Caco-2 (cell line): Measurements from ENCODE around the gene MAP1LC3A. TPM values are rescaled to one million over a fixed set of nuclear protein-coding genes. Genes with fewer than 3 reads are reported as not detected.

ENCODE experiments used
- BruUV-seq: library from RNA; stranded (reverse); fragments of 400-500 nt; replicated peaks from 2 replicates; lab custom pipeline; 2021; lab: Mats Ljungman, UMichigan
- CTCF ChIA-PET: fragments of 300-600 bp; sonication (Branson Sonifier 250); formaldehyde crosslinking; loops from one replicate; lab custom pipeline; 2022; ENCODE audit warnings: antibody characterized with exemption; lab: Charles Lee
- POLR2A ChIA-PET: fragments of 300-600 bp; sonication (Branson Sonifier 250); formaldehyde crosslinking; loops from one replicate; lab custom pipeline; 2022; ENCODE audit warnings: antibody characterized with exemption; lab: Charles Lee
- DNase-seq, 2 experiments: peaks; one replicate each; pipeline versions ENCODE4 v3.0.0 to v3.0.0-alpha.2; 2020 to 2022
- H3K27me3 ChIP-seq: replicated peaks from 2 replicates; pipeline ENCODE4 v1.6.0; 2011; ENCODE audit warnings: low read length; ENCODE audit not compliant: control insufficient read depth, insufficient read depth
- H3K36me3 ChIP-seq: 2 replicates; pipeline ENCODE4 v1.5.1; 2011; ENCODE audit warnings: low read length; ENCODE audit not compliant: control insufficient read depth, insufficient read depth
- H3K4me1 ChIP-seq: fragments of 250-450 bp; sonication (Bioruptor Pico); 2 replicates; pipeline ENCODE4 v1.5.1; 2020; ENCODE audit warnings: mild to moderate bottlenecking
- H3K4me3 ChIP-seq: 2 replicates; pipeline ENCODE4 v1.5.1; 2011; ENCODE audit warnings: low read depth, mild to moderate bottlenecking, control low read depth, low read length
- H3K9me3 ChIP-seq: fragments of 250-450 bp; sonication (Bioruptor Pico); 2 replicates; pipeline ENCODE4 v1.5.1; 2020; ENCODE audit warnings: mild to moderate bottlenecking, moderate library complexity
- H3K27ac Mint-ChIP-seq: one replicate; pipeline ENCODE4 v1.8.0; 2022; ENCODE audit warnings: mixed read lengths; ENCODE audit not compliant: unreplicated experiment
- H3K27me3 Mint-ChIP-seq: one replicate; pipeline ENCODE4 v1.8.0; 2022; ENCODE audit warnings: mixed read lengths; ENCODE audit not compliant: insufficient read depth, unreplicated experiment
- H3K36me3 Mint-ChIP-seq: one replicate; pipeline ENCODE4 v1.8.0; 2022; ENCODE audit warnings: mild to moderate bottlenecking, mixed read lengths; ENCODE audit not compliant: insufficient read depth, unreplicated experiment
- H3K4me1 Mint-ChIP-seq: one replicate; pipeline ENCODE4 v1.8.0; 2022; ENCODE audit warnings: low read depth, mixed read lengths; ENCODE audit not compliant: unreplicated experiment
- H3K4me3 Mint-ChIP-seq: one replicate; pipeline ENCODE4 v1.8.0; 2022; ENCODE audit warnings: mild to moderate bottlenecking, moderate library complexity, mixed read lengths; ENCODE audit not compliant: unreplicated experiment
- H3K9me3 Mint-ChIP-seq: one replicate; pipeline ENCODE4 v1.8.0; 2022; ENCODE audit warnings: mixed read lengths; ENCODE audit not compliant: unreplicated experiment
- CTCF ChIP-seq, 2 experiments: fragments of 200-600 bp in 1 of 2; IDR thresholded peaks; 1 replicate in 1 of 2; 2 replicates in 1 of 2; pipeline versions ENCODE4 v1.5.1 to v1.8.0; 2011 to 2022; ENCODE audit warnings: antibody characterized with exemption in 1 of 2, control low read depth in 1 of 2, inconsistent platforms in 1 of 2, low read depth in 1 of 2, low read length in 1 of 2, mild to moderate bottlenecking in 1 of 2, moderate library complexity in 1 of 2; ENCODE audit not compliant: insufficient read depth in 1 of 2, severe bottlenecking in 1 of 2, unreplicated experiment in 1 of 2
- intact Hi-C: fragments of 100-400 bp; cut with micrococcal nuclease; formaldehyde crosslinking; loops from one replicate; pipeline ENCODE4 v1.10.0; 2022; ENCODE audit not compliant: unreplicated experiment
- total RNA-seq: library from RNA; stranded (reverse); gene quantifications from 2 replicates; pipeline ENCODE4 v1.2.3, GENCODE V29; 2022

The MAP1LC3A gene
- total RNA-seq, 1 experiment from 2014 or later = 0.88 TPM

DNA sequence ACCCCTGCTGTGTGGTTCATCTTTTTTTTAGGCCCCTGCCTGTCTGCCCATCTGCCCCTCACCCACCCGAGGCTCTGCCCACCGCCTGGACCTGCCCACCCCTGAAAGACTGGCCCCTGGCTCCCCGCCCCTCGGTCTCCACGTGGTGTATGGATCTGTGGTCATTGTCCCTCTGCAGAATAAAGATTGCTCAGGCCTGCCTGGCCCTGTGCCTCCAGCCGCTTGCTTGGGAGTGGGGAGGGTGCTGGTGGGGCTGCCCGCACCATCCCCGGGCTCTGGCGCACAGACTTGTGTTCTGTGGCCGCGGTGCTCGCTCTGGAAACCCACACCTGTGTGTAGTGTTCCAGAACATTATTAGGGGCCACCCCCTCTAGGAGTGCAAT lies 1.6 kb downstream of the MAP1LC3A start:
- Histone ChIP-seq H3K36me3 (no peaks in the 10 kb centered on the region), H3K27me3 (no peaks in the 10 kb centered on the region), H3K9me3 (no peaks in the 10 kb centered on the region), H3K4me1 (no peaks in the 10 kb centered on the region), H3K4me3 (no peak overlapping the region)
- ChIA-PET CTCF (no interaction called here), POLR2A (no interaction called here)
- TF ChIP-seq CTCF (IDR thresholded peaks at IDR 0.05; ENCODE audit: insufficient read depth in 1 of 2, low read depth in 1 of 2, low read length in 1 of 2, severe bottlenecking in 1 of 2, unreplicated experiment in 1 of 2) = no peak
- peaks cover 5% of the 10 kb centered on the region for H3K36me3 Mint-ChIP-seq
- no peak overlapping the region for H3K4me3 Mint-ChIP-seq
- no peaks in the 10 kb centered on the region for H3K27me3 Mint-ChIP-seq
- no peaks in the 10 kb centered on the region for H3K9me3 Mint-ChIP-seq
- no peak overlapping the region for H3K27ac Mint-ChIP-seq
- no peak for DNase-seq
- no TSS peak for BruUV-seq
- intact Hi-C loops = no loop called here
- no peaks in the 10 kb centered on the region for H3K4me1 Mint-ChIP-seq

DNA sequence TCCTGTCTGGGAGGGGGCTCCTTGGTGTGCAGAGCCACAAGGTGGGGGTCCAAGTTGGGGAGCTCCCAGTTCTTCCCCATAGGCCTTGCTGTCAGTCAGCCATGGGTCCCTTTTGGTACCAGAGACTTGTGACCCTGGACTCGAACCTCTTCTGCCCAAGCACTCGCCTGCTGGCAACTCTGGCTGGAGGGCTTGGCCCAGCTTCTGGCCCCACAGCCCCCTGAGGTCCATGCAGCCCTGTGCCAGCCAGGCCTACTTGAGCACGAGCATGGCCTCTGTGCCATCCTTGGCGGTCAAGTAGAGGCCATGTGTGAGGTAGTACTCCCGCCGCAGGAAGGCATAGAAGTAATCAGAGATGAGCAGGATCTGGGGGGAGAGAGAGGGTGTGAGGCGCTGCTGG lies 2.1 kb downstream of the MAP1LC3A start:
- H3K9me3 Mint-ChIP-seq = no peaks in the 10 kb centered on the region
- Histone ChIP-seq H3K36me3 (no peaks in the 10 kb centered on the region), H3K4me3 (no peak overlapping the region), H3K9me3 (no peaks in the 10 kb centered on the region), H3K27me3 (no peaks in the 10 kb centered on the region), H3K4me1 (no peaks in the 10 kb centered on the region)
- no peaks in the 10 kb centered on the region for H3K27me3 Mint-ChIP-seq
- POLR2A ChIA-PET = no interaction called here
- intact Hi-C loops = no loop called here
- DNase-seq = no peak
- CTCF ChIA-PET = no interaction called here
- peaks cover 5% of the 10 kb centered on the region for H3K36me3 Mint-ChIP-seq
- no peak overlapping the region for H3K27ac Mint-ChIP-seq
- no TSS peak for BruUV-seq
- TF ChIP-seq CTCF (IDR thresholded peaks at IDR 0.05; ENCODE audit: insufficient read depth in 1 of 2, low read depth in 1 of 2, low read length in 1 of 2, severe bottlenecking in 1 of 2, unreplicated experiment in 1 of 2) = no peak
- no peak overlapping the region for H3K4me3 Mint-ChIP-seq
- H3K4me1 Mint-ChIP-seq = no peaks in the 10 kb centered on the region

DNA sequence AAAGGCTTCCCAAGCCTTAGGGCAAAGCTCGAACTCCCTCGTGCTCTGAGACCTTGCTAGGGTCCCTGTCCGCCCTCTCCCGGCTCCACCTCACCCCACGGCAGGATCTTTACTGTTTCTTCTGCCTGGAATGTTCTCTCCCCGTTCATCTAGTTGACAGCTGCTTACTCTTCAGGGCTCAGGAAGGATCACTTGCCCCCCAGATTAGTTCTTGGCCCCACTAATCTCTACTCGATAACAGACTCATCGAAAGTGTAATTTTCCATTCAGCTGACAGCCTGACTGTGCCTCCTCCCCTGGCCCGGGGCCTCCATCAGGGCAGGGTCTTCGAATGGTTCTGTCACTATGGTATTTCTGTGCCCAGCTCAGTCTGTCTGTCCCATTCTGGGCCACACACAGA lies 3.1 kb downstream of the MAP1LC3A start:
- peaks cover 5% of the 10 kb centered on the region for H3K36me3 Mint-ChIP-seq
- no peak for DNase-seq
- intact Hi-C loops = no loop called here
- Histone ChIP-seq H3K36me3 (no peaks in the 10 kb centered on the region), H3K27me3 (no peaks in the 10 kb centered on the region), H3K9me3 (no peaks in the 10 kb centered on the region), H3K4me3 (no peak overlapping the region), H3K4me1 (no peaks in the 10 kb centered on the region)
- H3K4me1 Mint-ChIP-seq = no peaks in the 10 kb centered on the region
- CTCF ChIA-PET = interaction anchor here (0.6 to 2.0 kb wide), 4 partner anchors 23 to 249 kb away, joined by 3 to 17 read pairs (median 4); partner anchors contain the start of gene TP53INP2
- no peak overlapping the region for H3K4me3 Mint-ChIP-seq
- POLR2A ChIA-PET = no interaction called here
- BruUV-seq = no TSS peak
- H3K9me3 Mint-ChIP-seq = no peaks in the 10 kb centered on the region
- no peak overlapping the region for H3K27ac Mint-ChIP-seq
- no peak for TF ChIP-seq CTCF (IDR thresholded peaks at IDR 0.05; ENCODE audit: insufficient read depth in 1 of 2, low read depth in 1 of 2, low read length in 1 of 2, severe bottlenecking in 1 of 2, unreplicated experiment in 1 of 2)
- no peaks in the 10 kb centered on the region for H3K27me3 Mint-ChIP-seq
